Activated CD4-positive, alpha-beta T cell treated with anti-CD3 and anti-CD28 coated beads for 24 hours (primary cell): Measurements from ENCODE around the gene ANKK1.

Experiments used
- DNase-seq, 2 donors: peaks; one replicate each; pipeline ENCODE4 v3.0.0-alpha.2; 2020; ENCODE audit warnings: low read depth in 2 of 2

Gene ANKK1

GRCh38 chr11:113377681-113378412 is 9.7 kb upstream of the ANKK1 start:
- no peak for DNase-seq

DNA sequence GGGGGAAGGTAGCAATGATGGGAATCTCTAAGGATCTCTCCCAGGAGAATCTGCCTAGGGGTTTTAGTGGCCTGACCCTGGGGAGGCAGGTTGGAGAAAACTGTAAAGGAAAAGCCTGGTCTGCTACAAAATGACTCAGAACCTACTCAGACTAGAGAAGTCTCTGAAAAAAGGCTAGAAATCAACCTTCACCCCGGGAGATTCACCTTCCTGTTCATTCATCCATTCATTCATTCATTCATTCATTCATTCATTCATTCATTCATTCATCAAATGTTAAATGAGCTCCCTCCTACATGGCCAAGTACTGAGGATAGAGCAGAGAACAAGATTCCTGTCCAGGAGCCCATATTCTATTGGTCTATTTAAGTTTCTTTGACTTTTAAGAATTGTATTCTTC is 8.9 kb upstream of the ANKK1 start:
- DNase-seq: no peak

- no peak for DNase-seq
Measured at GRCh38 chr11:113382121-113382520, 5.5 kb upstream of the ANKK1 start.

GRCh38 chr11:113384551-113384950 is 3.0 kb upstream of the ANKK1 start:
- DNase-seq: no peak

- DNase-seq: no peak
Measured at GRCh38 chr11:113385749-113386148, 1.8 kb upstream of the ANKK1 start.

DNA sequence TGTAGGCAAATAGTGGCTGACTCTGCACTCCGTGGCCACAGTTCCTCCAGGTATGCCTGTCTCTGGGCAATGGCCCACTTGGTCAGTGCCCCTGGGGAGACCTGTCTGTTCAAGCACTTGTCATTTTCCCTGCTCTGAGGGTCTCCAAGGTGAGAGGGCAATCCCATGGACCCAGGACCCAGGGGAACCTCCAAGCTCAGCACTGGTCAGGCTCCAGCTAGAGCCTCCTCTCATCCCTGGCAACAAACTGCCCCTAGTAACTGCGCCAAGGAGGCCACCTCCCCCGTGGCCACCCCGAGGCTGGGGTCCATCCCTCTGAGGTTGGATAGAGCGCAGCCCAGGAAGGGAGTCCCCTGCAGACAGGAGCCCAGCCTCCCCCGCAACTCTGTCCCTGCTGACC is 713 bp upstream of the ANKK1 start:
- no peak for DNase-seq

DNA sequence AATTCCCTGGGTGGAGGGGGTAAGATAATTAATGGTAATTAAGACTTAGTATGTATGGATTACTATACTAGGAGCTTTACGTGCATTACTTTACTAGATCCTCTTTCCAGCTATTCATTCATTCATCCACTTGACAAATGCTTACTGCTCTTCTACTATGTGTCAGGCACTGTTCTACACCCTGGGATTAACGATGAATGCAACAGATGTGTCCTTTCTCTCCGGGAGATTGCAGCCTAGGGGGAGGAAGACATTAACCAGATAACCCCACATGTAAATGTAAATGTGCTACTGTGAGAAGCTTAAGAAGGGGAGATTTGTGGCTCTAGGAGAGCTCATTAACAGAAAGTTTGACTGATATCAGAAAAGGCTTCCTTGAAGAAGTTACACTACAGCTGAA is 1.7 kb downstream of the ANKK1 start:
- DNase-seq: no peak

GRCh38 chr11:113392236-113392921 is 4.8 kb downstream of the ANKK1 start:
- no peak for DNase-seq

DNA sequence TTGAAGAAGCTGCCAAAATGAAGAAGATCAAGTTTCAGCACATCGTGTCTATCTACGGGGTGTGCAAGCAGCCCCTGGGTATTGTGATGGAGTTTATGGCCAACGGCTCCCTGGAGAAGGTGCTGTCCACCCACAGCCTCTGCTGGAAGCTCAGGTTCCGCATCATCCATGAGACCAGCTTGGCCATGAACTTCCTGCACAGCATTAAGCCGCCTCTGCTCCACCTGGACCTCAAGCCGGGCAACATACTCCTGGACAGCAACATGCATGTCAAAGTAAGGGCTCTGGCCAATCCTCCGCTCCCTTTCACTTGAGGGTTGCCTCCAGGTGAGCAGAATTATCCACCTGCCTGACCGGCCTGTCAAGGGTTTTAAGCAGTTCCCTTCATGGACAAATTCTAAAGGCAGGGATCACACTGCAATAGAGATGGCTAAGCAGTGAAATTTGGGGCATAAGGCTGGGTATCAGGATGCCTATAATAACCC is 6.0 kb downstream of the ANKK1 start:
- no peak for DNase-seq

DNA sequence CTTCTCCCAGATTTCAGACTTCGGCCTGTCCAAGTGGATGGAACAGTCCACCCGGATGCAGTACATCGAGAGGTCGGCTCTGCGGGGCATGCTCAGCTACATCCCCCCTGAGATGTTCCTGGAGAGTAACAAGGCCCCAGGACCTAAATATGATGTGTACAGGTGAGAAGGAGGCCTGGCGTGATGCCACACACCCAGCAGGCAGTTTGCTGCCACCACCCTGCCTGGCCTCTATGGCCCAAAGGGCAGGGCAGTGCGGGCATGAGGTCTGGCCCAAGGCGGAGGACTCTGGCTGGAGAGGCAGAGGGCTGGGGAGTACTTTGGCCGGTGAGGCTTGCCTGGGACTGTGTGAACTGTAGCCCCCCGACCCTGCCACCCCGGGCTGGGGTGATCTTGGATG is 7.3 kb downstream of the ANKK1 start:
- no peak for DNase-seq

DNA sequence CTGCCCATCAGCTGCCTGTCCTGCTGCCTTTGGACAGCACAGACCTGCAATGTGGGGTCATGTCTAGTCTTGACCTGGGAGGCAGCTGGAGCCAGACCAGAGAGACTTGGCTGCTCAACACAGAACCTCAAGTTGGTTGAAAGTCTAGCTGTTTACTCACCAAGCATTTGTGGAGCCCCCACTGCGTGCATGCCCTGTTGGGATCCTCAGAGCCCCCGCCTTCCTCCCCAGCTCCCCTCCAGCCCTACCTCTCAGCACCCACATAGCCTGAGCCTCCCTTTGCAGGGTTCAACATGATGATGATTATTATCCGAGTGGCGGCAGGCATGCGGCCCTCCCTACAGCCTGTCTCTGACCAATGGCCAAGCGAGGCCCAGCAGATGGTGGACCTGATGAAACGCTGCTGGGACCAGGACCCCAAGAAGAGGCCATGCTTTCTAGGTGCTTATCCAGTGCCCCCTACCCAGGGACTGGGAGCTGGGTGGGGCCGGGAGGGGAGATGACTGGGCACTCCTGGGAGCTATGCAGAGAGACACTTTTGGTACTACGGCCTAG is 8.3 kb downstream of the ANKK1 start:
- DNase-seq: no peak

GRCh38 chr11:113396690-113397089 is 9.1 kb downstream of the ANKK1 start:
- DNase-seq: no peak

DNA sequence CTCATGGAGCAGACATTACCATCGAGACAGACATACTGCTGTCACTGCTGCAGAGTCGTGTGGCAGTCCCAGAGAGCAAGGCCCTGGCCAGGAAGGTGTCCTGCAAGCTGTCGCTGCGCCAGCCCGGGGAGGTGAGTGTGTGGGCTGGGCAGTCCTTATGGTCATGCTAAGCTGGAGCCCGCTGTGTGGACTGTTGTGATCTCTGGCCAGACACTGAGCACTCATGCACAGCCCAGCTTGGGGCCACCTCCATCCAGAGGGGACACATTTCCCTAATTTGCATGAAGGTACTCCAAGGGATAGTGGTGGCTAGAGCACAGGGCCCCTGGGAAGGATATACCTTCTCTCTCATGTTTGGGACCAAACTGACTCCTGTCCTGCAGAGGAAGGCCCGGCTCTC is 9.6 kb downstream of the ANKK1 start:
- DNase-seq: no peak

DNA sequence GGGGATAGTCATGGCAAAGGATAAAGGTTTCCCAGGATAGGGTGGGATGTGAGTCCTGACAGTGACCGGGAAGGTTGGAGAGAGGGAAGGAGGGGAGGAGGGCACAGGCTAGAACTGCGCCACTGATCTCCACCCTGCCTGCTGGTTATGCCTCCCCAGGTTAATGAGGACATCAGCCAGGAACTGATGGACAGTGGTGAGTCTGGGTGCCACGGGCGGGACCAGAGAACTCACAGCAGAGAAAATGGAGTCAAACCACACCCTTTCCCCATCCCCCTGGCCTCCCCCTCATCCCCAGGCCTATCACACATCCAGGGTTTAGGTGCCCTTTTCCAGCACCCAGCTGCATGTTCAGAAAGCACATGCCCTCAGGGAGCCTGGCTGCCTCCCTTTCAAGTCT is 10.2 kb downstream of the ANKK1 start:
- no peak for DNase-seq

DNA sequence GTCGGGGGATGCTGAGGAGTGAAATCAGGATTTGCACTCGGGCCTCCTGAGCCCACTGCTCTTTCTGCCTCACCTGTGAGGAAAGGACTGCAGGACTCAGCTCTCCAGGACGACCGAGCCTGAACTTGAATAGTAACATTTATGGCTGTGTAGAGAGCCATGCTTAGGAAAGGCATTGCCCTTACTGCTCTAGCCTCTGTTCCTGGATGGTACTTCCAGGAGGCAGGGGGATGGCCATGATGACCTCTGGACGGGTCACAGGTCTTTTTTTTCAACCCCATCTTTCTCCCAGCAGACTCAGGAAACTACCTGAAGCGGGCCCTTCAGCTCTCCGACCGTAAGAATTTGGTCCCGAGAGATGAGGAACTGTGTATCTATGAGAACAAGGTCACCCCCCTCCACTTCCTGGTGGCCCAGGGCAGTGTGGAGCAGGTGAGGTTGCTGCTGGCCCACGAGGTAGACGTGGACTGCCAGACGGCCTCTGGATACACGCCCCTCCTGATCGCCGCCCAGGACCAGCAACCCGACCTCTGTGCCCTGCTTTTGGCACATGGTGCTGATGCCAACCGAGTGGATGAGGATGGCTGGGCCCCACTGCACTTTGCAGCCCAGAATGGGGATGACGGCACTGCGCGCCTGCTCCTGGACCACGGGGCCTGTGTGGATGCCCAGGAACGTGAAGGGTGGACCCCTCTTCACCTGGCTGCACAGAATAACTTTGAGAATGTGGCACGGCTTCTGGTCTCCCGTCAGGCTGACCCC is 11.3 kb downstream of the ANKK1 start:
- DNase-seq: no peak

GRCh38 chr11:113400631-113401230 is 13.2 kb downstream of the ANKK1 start:
- no peak for DNase-seq

GRCh38 chr11:113401718-113402117 is 14.1 kb downstream of the ANKK1 start:
- no peak for DNase-seq

DNA sequence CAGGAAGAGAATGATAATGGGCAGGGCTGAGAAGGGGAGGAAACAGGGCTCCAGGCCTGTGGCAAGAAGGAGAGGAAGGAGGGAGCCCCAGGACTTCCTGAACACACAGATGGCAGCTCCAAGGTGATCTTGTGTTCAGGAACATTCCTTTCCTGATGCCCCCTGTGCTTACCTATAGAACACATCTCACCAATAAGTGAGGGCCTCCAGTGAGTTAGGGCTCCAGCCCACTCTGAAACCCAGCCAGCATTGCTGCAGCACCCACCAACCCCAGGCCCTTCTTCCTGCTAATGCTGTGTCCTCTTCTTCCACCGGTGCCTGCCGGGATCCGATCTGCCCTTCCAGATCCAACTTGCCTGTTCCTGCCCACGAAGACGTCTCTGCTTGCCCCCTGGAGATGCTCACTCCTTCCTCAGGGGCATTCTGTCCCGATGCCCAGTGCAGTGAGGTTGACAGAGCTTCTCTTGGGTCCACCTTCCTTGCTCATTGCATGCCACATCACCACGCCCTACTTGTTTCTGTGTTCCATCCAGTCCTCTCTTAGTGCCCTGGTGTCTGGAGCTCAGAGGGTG is 17.4 kb downstream of the ANKK1 start:
- DNase-seq: no peak

DNA sequence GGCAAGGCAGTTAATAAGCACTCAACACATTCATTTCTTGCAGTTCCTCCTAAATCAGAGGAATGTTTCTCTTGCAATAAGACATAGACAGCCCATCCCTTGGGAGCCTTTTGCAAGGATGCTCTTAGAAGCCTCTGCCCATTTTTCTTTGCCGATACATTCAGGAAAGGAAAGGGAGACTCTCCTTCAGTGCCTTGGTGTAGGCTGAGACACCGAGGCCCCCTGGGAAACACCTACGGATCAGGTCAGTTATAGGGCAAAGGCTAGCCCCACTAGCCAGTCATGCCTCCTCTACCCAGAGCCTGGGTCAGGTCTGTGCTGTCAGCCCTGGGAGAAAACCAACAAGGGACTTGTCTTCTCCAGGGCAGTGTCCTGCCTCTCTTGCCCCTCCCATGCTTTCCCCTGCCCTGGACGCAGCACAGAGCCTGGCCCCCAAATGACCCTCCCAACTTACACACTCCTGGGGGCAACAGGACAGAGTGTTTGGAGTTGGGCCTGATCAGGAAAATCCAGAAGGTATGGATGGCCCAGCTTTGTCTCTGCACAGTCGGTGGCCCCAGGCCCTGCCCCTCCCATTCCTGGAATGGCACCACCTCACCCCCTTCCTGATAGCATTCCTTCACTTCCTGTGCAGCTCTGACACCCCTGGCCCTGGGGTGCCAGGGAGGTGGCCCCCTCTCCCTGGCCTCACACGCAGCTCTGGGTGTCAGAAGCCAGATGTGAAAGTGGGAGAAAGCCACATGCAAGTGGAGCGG is 18.3 kb downstream of the ANKK1 start:
- no peak for DNase-seq

DNA sequence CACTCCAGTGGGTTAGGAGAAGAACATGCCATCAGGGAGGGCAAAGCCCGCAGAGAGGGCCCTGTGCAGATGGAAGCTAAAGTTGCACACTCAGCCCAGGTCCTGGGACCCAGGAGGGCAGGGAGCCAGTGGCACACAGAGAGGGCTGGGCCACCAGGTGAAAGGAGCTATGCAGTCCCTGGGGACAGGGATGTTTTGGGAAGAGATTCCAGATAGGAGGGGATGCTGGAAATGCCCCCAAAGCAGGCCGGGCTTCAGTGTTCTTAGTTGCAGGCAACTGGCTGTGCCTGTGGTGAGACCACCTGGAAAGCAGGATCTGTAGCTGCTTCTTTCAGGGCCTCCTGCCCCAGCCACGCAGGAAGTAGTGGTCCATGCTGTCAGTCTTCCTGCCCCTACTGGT is 19.6 kb downstream of the ANKK1 start:
- no peak for DNase-seq

DNA sequence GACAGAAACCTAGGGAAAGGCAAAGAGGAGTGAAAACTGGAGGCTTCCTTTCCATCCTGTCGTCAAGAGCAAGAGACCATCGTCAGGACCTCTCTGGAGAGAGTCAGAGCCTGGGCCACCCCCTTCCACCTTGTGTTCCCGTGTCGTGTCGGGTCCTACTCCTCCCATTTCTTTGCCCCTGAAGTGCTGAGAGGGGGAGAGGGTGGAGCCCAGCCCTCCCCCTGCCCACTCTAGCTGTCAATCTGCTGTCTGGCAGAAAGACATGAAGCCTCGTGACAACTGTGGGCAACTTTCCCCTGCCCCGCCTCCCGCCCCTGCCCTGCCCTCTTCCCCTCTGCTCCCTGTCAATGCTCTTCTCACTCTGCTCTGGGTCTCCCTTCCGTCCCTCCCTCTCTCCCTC is 20.6 kb downstream of the ANKK1 start:
- DNase-seq: no peak
